Right renal pelvis (tissue), 4 donors: ENCODE results near the gene CSTPP1. TPM values are rescaled to one million over a fixed set of nuclear protein-coding genes. Genes with fewer than 3 reads are reported as not detected.

Experiments used
- DNase-seq, 4 donors: peaks; one replicate each; pipeline ENCODE4 v3.0.0-alpha.2; 2013; ENCODE audit warnings: low read depth in 4 of 4, low spot score in 3 of 4, missing footprints in 1 of 4
- polyA plus RNA-seq, 4 donors: library from polyadenylated mRNA; unstranded; fragments of 120-200 nt; gene quantifications; one replicate each; pipeline ENCODE4 v1.2.1, GENCODE V29; 2013; ENCODE audit not compliant: insufficient read length in 4 of 4

The CSTPP1 gene
- polyA plus RNA-seq, 4 donors: 55.0 to 60.2 (median 57.4) TPM

- DNase-seq: peak; percentile 87 to 94 (median 90)
Measured at GRCh38 chr11:47176328-47177228, 240.0 kb downstream of the CSTPP1 start, which contains the start of gene ARFGAP2. Gene ARFGAP2, minus strand, starts transcription at chr11:47176879. Its CDS starts 26 bp downstream, at chr11:47176853.

- DNase-seq: no peak
Measured at GRCh38 chr11:47177229-47177845, 240.8 kb downstream of the CSTPP1 start.

GRCh38 chr11:47177846-47178245 lies 241.3 kb downstream of the CSTPP1 start:
- DNase-seq: no peak

DNA sequence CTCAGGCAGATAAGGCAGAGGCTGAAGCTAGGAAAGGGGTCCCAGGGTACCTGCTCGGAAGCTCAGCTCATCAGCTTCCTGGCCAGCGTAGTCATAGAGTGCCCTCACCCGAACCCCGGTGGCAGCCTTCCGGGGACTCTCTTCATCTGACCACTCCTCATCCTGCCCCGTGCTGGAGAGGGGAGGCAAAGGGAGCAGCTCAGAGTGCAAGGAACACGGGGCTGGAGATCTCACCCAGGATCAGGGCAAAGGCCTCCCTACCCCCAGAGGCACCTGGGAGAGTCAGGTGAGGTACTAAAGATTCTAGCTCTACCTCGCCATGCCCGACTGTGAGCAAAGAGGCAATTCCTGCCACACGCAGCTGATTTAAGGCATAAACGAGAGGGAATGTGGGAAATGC lies 241.8 kb downstream of the CSTPP1 start:
- DNase-seq: no peak

GRCh38 chr11:47178737-47179654 lies 242.4 kb downstream of the CSTPP1 start:
- no peak for DNase-seq

- DNase-seq: no peak
Measured at GRCh38 chr11:47179655-47179991, 243.1 kb downstream of the CSTPP1 start.

DNA sequence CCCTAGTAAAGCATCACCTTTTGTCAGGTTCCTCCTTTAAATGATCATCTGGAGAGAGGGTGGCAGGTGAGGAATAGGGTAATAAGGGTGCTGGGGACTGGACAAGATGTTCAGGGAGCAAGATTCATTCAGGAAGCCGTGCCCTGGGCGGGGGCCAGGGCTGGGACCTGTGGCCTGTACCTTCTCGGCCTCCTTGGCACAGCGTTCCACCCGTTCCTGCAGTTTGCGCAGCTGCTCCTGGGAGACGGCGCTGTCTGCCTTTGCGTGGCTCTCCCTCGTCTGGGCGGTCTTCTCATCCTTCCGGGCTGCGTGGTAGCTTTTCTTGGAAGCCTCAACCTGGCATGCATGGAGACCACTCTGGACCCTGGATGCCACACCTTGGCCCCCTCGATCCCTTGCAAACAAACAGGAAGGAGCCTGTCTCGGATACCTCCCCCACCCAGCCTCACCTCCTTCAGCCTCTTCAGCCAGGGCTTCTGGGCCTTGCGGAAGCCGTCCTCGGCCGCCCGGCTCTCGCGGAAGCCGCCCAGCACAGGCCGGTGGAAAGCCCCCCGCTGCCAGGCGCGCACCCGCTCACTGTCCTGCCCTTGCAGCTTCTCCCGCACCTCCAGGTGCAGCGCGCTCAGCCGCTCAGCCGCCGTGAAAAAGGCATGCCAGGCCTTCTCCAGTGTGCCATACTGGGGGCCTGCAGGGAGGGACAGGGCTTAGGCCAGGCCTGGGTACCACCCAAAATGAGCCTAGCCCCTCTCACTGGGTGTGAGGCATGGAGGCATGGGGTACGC lies 243.6 kb downstream of the CSTPP1 start:
- no peak for DNase-seq

DNA sequence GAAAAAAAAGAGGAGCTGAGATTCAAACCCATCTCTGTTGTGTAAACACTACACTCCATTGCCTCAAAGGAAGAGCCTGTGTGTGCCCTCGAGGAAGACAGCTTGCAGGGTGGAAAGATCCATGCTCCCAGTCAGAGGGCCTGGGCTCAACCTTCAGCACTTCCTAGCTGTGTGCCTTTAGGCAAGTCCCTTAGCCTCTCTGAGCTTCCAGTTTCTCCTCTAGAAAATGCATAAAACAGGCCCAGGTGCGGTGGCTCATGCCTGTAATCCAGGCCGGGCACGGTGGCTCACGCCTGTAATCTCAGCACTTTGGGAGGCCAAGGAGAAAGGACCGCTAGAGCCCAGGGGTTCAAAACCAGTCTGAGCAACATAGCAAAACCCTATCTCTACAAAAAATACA lies 244.7 kb downstream of the CSTPP1 start:
- no peak for DNase-seq

DNA sequence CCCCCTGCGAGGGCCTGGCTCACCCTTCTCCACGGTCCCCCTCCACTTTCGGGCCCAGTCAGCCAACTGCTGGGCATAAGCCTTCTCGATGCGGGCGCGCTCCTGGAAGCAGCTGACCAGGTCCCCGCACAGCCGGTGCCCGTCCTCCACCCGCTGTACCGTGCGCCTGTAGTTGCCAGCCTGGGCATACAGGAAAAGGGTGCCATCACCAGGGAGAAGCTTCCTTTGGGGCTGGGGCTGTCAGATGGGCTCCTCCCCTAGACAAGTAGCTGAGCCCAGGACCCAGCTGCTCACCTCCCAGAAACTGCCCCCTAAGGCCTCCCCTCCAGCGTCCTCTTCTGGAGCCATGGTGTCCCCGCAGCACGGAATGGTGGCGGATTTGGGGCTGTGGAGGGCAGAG lies 245.8 kb downstream of the CSTPP1 start:
- DNase-seq: no peak

DNA sequence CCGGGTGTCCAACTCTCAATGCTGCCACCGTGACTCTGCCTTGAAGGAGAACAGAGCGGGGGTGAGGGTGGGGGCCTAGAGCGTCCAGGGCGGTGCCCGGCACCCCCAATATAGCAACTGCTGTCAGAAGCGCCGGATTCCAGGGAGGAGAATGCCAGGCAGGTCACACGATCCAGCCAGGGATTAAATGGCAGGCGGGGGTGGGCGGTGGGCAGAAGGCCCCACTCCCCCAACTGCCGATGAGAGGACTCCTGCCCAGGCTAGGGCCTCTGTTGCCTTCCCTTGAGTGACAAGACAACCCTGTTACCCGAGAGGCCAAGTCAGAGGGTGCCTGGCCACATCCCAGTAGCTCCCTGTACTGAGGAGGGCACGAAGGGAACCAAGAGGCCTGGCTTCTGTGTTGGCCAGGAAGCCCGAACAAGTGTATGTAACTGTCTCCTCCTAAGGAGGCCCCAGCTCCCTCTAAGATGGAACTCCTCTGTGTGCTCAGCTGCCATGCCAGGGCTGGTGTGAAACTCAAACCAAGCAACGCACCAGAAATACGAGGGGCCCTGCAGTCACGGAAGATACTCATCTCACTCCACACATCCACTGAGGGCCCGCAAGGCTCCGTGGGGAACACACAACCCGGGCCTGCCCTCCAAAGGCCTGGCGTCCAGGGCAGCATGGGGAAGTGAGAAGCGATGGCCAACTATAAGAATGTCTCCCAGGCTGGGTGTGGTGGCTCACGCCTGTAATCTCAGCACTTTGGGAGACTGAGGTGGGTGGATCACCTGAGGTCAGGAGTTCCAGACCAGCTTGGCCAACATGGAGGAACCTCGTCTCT lies 246.7 kb downstream of the CSTPP1 start:
- DNase-seq: no peak

DNA sequence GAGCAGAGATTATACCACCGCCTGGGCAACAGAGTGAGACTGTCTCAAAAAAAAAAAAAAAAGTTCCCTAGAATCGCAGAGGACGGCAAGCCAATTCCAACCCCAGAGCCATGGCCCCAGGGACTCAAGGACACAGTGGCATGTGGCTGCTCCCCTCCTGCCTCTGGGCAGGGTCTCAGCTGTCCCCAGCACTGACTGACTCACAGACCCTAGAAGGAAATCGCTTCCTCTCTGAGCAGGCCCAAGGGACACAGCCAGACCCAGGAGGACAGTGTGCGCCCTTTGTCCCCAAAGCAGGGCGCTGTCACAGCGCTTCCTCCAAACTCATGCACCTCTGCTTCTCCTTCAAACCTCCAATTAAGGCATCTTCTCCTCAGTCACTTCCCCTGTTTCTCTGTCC lies 247.4 kb downstream of the CSTPP1 start:
- DNase-seq: no peak

DNA sequence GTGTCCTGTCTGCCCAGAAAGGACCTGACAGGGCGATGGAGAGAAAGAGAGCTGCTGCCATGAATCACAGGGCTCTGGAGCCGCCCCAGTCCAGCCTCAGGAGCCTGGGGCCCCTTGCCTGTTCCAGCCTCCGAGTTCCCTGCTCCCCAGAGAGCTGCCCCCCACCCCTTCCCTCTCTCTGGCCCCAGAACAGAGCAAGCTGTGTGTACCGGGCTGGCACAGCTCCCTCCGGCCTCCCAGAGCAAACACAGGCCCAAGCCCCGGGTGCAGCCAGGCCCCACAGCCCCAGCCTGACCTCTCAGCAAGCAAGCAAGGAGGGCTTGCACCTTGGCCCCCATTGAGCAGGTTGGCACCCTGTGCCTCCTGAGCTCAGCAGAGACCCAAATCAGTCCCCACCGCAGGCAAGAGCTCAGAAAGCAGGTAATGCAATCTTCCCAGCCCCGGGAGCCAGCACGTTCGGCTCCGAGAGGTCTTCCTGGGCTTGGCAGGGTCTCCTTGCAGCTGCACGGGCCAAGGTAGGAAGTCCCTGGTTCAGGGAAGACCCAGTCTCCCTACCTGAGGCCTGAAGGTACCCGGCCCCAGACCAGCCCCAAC lies 248.2 kb downstream of the CSTPP1 start:
- DNase-seq: no peak

- DNase-seq: no peak
Measured at GRCh38 chr11:47185305-47186075, 248.9 kb downstream of the CSTPP1 start.

DNA sequence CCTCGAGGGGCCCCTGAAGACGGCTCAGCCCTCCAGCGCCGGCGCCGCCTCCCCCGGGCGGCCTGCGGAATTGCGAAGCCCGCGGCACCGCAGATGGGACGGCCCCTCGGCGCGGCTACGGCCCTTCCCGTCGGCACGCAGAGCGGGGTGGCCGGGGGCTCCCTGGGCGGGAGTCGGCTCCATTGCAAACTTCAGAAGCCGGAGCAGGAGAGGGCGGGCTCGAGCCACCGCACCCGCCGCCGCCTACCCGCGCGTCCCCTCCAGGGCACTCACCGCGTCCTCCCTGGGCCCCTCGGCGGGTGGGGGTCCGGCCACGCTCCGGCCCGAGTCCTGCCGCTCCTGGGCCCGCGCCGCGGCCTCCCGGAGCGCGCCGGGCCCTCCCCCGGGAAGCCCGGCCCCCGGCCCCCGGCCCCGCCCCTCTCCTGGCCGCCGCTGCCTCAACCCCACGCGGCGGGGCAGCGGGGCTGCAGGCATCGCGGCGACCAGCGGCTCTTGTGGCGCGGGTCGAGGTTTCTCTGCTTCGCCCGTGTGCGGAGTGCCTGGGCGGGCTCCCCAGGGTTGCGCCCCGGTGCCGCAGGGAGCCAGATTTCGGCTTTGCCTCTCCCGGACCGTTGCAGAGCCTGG lies 249.6 kb downstream of the CSTPP1 start, which contains the start of gene PACSIN3:
Gene PACSIN3 (minus strand): TSS at position 359 of the 624 bp plus-strand sequence. CDS start 3,707 bp downstream, outside the sequence.
- DNase-seq: no peak

DNA sequence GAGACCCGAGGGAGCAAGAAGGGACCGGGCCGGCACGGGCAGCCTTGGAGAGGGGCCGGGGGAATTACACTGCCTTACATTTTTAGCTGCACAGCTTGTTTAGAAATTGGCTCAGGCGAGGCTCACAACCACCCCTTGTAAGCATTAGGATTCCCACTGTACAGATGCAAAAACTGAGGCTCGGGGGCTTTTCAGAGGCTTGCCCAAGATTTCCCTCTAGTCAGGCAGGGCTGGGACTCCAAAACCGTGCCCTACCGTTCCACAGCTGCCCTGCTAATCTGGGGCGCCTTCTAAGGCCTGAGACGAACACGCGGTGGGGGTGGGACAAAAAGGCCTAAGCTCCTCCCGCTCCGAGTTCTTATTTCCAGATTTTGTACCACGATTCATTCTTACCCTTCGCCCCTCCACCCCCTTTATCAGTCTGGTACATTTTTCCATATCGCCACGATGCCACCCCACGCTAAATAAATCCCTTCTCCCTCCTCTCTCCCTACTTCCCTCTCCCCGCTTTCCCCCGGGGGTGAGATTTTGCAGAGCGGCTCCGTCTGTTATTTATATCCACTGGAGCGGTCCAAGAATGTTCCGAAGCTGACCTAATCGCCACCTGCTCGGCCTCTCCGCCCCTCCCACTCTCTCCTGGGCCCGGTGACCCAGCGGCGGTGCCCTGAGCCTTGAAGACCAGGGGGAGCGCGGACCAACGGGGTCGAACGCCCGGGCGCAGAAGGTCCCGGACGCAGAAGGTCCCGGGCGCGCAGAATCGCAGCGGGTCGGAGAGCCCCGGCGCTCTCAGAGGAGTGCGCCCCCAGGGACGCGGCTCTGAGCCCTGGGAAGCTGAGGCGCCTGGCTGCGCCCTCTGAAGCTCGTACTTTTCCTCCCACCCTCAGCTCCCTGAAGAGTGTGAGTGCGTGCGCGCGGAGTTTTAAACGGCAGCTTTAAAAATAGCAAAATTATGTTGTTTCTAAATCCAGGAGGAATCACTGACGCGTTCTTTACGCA lies 250.4 kb downstream of the CSTPP1 start:
- DNase-seq: peak in 2 of 4 donors; percentile 22 to 28

GRCh38 chr11:47187723-47188122 lies 251.2 kb downstream of the CSTPP1 start:
- no peak for DNase-seq
